NCI-H460 (cell line): ENCODE data around the gene IL3. TPM values are rescaled to one million over a fixed set of nuclear protein-coding genes. Genes with fewer than 3 reads are reported as not detected.

ENCODE experiments used
- DNase-seq: peaks from one replicate; pipeline ENCODE4 v3.0.0-alpha.2; 2016; ENCODE audit warnings: low read depth; ENCODE audit errors: extremely low read depth
- total RNA-seq: library from RNA; depleted of rRNA; stranded (reverse); fragments of >200 nt; shearing (Covaris generic); gene quantifications from 2 replicates; pipeline ENCODE4 v1.2.3, GENCODE V29; 2014

IL3 gene
- total RNA-seq, 1 experiment from 2014 or later, result not detected

GRCh38 chr5:132070460-132071337, 10.2 kb downstream of the IL3 start:
- DNase-seq, result no peak

GRCh38 chr5:132071338-132071707, 10.9 kb downstream of the IL3 start:
- no peak for DNase-seq

- no peak for DNase-seq
These were observed 11.6 kb downstream of the IL3 start for GRCh38 chr5:132072070-132072469.

GRCh38 chr5:132072528-132072927, 12.1 kb downstream of the IL3 start:
- DNase-seq, result no peak

- DNase-seq, result no peak
These were observed 13.0 kb downstream of the IL3 start, which contains the start of gene CSF2 for GRCh38 chr5:132073231-132074013. CSF2 (plus strand) TSS chr5:132073789; CDS start chr5:132073824, 35 bp downstream.

GRCh38 chr5:132074091-132074771, 13.8 kb downstream of the IL3 start:
- no peak for DNase-seq

GRCh38 chr5:132074772-132075718, 14.6 kb downstream of the IL3 start:
- DNase-seq, result no peak

GRCh38 chr5:132075719-132076077, 15.2 kb downstream of the IL3 start:
- DNase-seq, result no peak

GRCh38 chr5:132076202-132076830, 15.9 kb downstream of the IL3 start:
- no peak for DNase-seq

GRCh38 chr5:132076983-132077382, 16.5 kb downstream of the IL3 start:
- no peak for DNase-seq

- DNase-seq, result no peak
These were observed 18.6 kb downstream of the IL3 start for GRCh38 chr5:132079081-132079480.

- DNase-seq, result no peak
These were observed 19.2 kb downstream of the IL3 start for GRCh38 chr5:132079619-132080018.

GRCh38 chr5:132080595-132080994, 20.1 kb downstream of the IL3 start:
- DNase-seq, result no peak

- DNase-seq, result no peak
These were observed 21.0 kb downstream of the IL3 start for GRCh38 chr5:132081458-132081857.

- no peak for DNase-seq
These were observed 22.0 kb downstream of the IL3 start for GRCh38 chr5:132082329-132083023.

- no peak for DNase-seq
These were observed 22.7 kb downstream of the IL3 start for GRCh38 chr5:132083071-132083678.

- DNase-seq, result no peak
These were observed 25.2 kb downstream of the IL3 start for GRCh38 chr5:132085686-132086085.

- no peak for DNase-seq
These were observed 25.9 kb downstream of the IL3 start for GRCh38 chr5:132086277-132086794.
